Lower leg skin (tissue), 3 donors: ENCODE results near the gene NPRL2.

Experiments used
- CTCF ChIP-seq, 3 donors: fragments of 450-650 bp; IDR thresholded peaks; one replicate each; pipeline ENCODE4 v1.5.1; 2016; ENCODE audit warnings: antibody characterized with exemption in 3 of 3, mild to moderate bottlenecking in 3 of 3, moderate library complexity in 2 of 3
- POLR2A ChIP-seq, 2 donors: fragments of 450-650 bp; IDR thresholded peaks; one replicate each; pipeline ENCODE4 v1.6.1; 2016 to 2017; ENCODE audit warnings: antibody characterized with exemption in 2 of 2, mild to moderate bottlenecking in 1 of 2, moderate library complexity in 1 of 2

DNA sequence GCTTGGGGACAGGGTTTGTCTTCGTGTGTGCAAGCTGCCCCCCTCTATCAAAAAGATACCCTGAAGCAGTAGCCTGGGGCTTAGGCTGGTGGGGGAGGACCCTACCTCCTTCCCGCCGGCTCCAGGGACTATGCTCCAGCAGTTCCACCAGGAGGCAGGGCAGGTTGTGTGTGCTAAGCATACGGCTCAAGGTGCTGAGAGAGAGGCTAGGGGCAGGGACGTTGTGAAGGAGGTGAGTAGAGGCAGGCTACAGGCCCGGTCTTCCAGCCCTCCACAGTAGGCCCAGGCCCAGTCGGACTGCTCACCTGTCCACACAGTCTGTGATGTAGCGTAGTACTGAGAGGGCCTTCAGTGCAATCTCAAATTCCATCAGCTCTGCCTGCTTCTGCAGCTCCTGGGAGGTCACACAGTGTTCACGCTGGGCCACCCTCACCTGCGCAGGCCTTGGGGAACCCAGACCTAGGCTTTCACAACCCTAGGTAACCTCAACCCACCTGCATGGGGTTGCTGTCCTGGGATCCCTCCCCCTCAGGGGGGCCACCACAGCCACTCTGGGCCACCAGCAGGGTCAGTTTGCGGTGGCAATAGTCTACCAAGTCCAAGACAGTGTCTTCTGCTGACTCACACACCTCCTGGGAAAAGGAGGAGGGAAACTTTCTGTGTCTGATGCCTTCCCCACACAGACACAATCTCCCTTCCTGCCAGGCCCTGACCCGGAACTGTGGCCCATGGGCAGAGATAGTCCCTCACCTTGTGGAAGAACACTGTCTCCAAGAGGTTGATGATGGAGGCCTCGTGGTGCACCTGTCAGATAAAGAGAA is 7.6 kb downstream of the NPRL2 start:
- TF ChIP-seq CTCF (IDR thresholded peaks at IDR 0.05), result no peak
- TF ChIP-seq POLR2A (IDR thresholded peaks at IDR 0.05), result no peak
